Measurements from ENCODE around the gene POTEB.
"Not testable (repeated sequence)": the region's sequence is repeated elsewhere in the genome, so short reads cannot be mapped to it uniquely, and the experiment has no call there.

The POTEB gene

GRCh38 chr15:21877635-21878034 is at the start of gene POTEB:
POTEB (minus strand) TSS chr15:21877735; CDS start chr15:21877246, 489 bp downstream.
- DNase-seq: not testable (repeated sequence)

DNA sequence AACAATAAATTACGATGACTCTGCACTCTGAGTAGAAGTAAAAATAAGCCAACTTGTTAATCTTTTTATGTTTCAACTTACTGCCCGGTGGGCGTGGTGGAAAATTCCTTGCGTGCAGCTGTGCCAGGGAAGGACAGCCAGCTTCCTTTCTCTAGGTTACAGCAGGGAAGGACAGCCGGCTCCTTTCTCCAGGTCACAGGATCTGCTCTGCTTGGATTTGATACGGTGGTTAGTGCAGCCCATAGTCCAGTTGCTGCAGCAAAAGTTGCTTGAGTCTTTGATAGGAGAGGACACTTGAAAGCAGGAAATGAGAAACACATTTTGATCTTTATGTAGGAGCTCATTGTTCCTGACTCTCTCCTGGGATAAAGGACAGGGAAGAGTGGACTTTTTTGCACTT is 13.4 kb upstream of the POTEB start:
- DNase-seq: not testable (repeated sequence)

DNA sequence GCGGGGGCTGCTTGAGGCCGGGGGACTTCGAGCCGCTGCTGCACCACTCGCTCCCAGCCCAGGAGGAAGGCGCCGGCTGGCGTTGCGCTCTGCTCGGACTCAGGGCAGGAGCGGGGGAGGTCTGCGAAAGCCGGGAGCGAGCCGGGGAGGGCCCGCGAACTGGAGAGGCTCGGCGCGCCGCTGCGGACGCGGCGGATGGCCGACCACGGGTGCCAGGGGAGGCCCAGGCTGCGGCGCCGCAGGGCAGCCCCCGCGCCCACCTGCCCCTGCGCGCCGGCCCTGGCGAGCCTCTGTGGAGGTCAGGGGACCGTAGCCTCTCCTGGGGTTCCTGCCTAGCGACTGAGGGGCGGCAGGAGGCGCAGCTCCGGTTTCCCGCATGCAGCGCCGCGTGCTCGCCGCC is 12.0 kb upstream of the POTEB start:
- not testable (repeated sequence) for DNase-seq

DNA sequence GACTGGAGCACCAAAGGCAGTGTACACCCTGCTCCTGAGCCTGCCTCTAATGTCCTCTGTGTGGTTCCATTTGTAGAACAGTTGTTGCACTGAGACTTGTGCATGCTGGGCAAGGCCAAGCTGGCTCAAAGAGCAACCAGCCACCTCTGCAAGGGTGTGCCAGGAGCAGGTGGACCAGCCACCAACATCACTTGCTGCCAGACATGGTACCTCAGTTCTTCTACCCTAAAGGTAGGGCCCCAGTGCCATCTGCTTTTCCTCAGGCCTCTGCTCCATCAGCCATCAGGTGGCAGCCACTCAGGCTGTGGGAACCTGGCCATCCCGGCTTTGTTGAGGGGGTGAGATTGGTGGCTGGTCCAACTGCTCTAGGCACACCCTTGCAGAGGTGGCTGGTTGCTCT is 38.7 kb downstream of the POTEB start:
- DNase-seq: not testable (repeated sequence)
